Adrenal gland (tissue), 12 donors: ENCODE measurements around the gene SOCS3. TPM values are rescaled to one million over a fixed set of nuclear protein-coding genes. Genes with fewer than 3 reads are reported as not detected.

Experiments used
- DNase-seq, 7 donors: peaks; one replicate each; pipeline ENCODE4 v3.0.0-alpha.2; 2019 to 2020
- H3K27ac ChIP-seq, 5 donors: fragments of 200-600 bp; sonication (generic) in 4 of 5; 1 replicate in 3 of 5; 2 replicates in 2 of 5; pipeline versions ENCODE4 v1.5.1 to v1.8.0; 2016 to 2020; ENCODE audit warnings: mild to moderate bottlenecking in 1 of 5
- H3K27me3 ChIP-seq: fragments of 200-600 bp; 2 replicates; pipeline ENCODE4 v1.8.0; 2021
- H3K36me3 ChIP-seq, 2 donors: fragments of 200-600 bp; replicated peaks in 1 of 2; 1 replicate in 1 of 2; 2 replicates in 1 of 2; pipeline versions ENCODE4 v1.5.1 to v1.8.0; 2018 to 2022
- H3K4me1 ChIP-seq, 2 donors: fragments of 200-600 bp; replicated peaks in 1 of 2; 1 replicate in 1 of 2; 2 replicates in 1 of 2; pipeline versions ENCODE4 v1.5.1 to v1.8.0; 2018 to 2021
- H3K4me3 ChIP-seq, 4 donors: fragments of 200-600 bp; sonication (generic) in 3 of 4; one replicate each; pipeline ENCODE4 v1.5.1; 2016 to 2018
- H3K9me3 ChIP-seq, 3 donors: fragments of 200-600 bp; sonication (generic) in 1 of 3; replicated peaks in 1 of 3; 1 replicate in 2 of 3; 2 replicates in 1 of 3; pipeline versions ENCODE4 v1.5.1 to v1.8.0; 2016 to 2021
- CTCF ChIP-seq, 6 experiments: fragments of 450-650 bp in 4 of 6; fragments of 200-600 bp in 2 of 6; sonication (generic) in 1 of 6; IDR thresholded peaks; 1 replicate in 5 of 6; 2 replicates in 1 of 6; pipeline versions ENCODE4 v1.5.1 to v1.8.0; 2016 to 2021; ENCODE audit warnings: antibody characterized with exemption in 6 of 6, mild to moderate bottlenecking in 2 of 6, moderate library complexity in 1 of 6
- POLR2A ChIP-seq, 2 donors: fragments of 450-650 bp; IDR thresholded peaks; one replicate each; pipeline ENCODE4 v1.6.1; 2017; ENCODE audit warnings: antibody characterized with exemption in 2 of 2, mild to moderate bottlenecking in 2 of 2, moderate library complexity in 1 of 2
- WGBS, 4 donors: extraction: QIAGEN DNeasy Blood & Tissue Kit in 2 of 4; methylation state at CpG; one replicate each; pipeline versions ENCODE4 v1.1.5 to v1.1.7; 2013 to 2017; 5-methylcytosine and 5-hydroxymethylcytosine counted together
- intact Hi-C, 2 donors: fragments of 100-400 bp; cut with DNase I; formaldehyde crosslinking; loops; one replicate each; pipeline versions ENCODE4 v1.14.1 to v1.15.0; 2022 to 2023
- polyA plus RNA-seq, 3 donors: library from polyadenylated mRNA; stranded (reverse); fragments of 200-250 nt in 2 of 3; fragments of 350-450 nt in 1 of 3; fragmentation: Illumina TruSeq in 1 of 3; extraction: RNeasy Lipid Tissue Mini Kit (QIAGEN cat#74804) in 1 of 3; gene quantifications; one replicate each; pipeline ENCODE4 v1.2.3, GENCODE V29; 2013 to 2014
- total RNA-seq, 9 donors: library from RNA; depleted of rRNA in 4 of 9; stranded (reverse); fragments of >200 nt in 4 of 9; fragments of 120-200 nt in 1 of 9; fragmentation: NEBNext Ultra II Directional in 1 of 9; extraction: Animal tissue kit (Norgen Biotek cat#: 25700) in 1 of 9; gene quantifications; one replicate each; pipeline versions ENCODE4 v1.1.0 to v1.2.4, GENCODE V29; 2013 to 2023
- donor health status: healthy with polysubstance abuse.
- donor health status: Bipolar disorder and iron deficiency.
- donor health status: DM: yes; HTN: yes; CAD: no.
- donor health status: DM: no; HTN: no; CAD: no.
- donor health status: DM: no; HTN: no; CAD: no.
- donor health status: DM: yes; HTN: yes; CAD: no.

Gene SOCS3
- total and polyA plus RNA-seq, 12 donors, result 2.4 to 114 (median 39.8) TPM

DNA sequence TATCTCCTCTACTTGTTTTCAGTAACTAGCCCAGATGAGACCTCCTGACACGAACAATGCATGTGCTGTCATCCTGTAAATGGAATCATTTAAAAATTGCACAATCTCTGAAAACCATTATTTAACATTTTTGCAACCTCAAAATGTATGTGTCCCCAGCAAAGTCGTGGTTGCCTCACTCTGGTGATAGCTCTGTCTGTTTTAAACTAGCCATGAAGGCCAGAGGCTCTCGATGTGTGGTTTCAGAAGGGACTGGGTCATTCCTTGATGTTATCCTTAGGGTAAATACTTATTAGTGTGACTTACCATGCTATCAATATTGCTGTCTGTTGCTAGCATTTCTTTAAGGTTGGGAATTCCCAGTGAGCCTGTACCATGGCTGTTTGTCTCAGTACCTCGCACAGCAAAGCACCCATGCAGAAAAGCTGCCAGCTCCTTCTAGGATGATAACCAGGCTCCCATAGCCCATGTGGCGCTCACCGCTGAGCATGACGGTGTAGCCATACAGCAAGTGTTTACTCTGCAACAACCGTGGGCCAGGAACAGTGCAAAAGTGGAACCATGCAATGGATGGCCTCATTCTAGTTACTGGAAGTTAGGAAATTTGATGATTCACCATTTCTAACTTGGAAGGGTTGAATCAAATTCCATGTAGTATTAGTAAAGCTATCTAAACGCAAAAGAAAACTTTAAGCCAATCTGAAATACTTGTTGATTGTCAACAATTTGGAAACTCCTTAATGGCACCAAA, 15.7 kb upstream of the SOCS3 start:
- Histone ChIP-seq H3K27ac (peak overlapping the region in 2 of 5 donors; percentile 79 to 81), H3K36me3 (no peaks in the 10 kb centered on the region), H3K9me3 (no peaks in the 10 kb centered on the region), H3K4me1 (peaks cover 13 to 44% of the 10 kb centered on the region in 2 donors), H3K4me3 (no peak overlapping the region), H3K27me3 (no peaks in the 10 kb centered on the region)
- TF ChIP-seq CTCF (IDR thresholded peaks at IDR 0.05), result no peak
- no peak for TF ChIP-seq POLR2A (IDR thresholded peaks at IDR 0.05)
- DNase-seq, result peak in 4 of 7 donors; percentile 62 to 76 (median 71)
- intact Hi-C loops, result no loop called here
- WGBS, 4 donors, result 44 to 53% (median 52%) methylated on average over 9 of the region's 9 CpGs

DNA sequence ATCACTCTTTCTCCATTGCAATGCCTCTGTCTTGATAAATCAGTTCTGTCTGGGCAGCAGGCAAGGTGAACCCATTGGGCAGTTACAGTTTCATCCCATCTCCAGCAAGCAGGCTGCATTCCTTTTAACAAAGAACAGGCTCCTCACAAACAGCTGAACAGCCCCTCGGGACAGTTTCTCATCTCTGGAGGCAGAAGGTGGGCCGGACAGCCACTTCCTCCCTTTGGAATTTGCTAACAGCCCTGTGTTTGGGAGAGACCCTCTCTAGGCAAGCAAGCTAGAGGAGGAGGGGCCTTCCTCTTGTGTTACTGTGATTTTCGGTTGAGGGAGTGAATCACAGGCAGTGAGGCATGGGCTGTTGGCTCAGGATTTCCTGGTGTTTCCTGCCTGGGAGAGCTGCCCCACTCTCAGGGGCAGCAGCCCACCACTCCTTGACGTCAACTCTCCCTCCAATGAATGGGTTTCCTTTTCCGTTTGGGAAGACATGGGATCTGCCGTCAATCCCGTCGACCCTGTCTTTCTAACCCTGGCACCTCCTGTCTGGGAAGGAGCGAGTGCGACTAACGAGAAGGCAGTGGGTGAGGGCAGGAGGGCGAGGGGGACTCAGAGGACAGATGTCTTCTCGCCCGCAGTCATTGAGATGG, 14.9 kb upstream of the SOCS3 start:
- no peak for TF ChIP-seq POLR2A (IDR thresholded peaks at IDR 0.05)
- no peak for TF ChIP-seq CTCF (IDR thresholded peaks at IDR 0.05)
- no peaks in the 10 kb centered on the region for H3K9me3 ChIP-seq
- H3K4me1 ChIP-seq, result peaks cover 10 to 35% of the 10 kb centered on the region in 2 donors
- no peak overlapping the region for H3K4me3 ChIP-seq
- intact Hi-C loops, result no loop called here
- H3K27me3 ChIP-seq, result no peaks in the 10 kb centered on the region
- peak in 1 of 7 donors; percentile 31 for DNase-seq
- H3K27ac ChIP-seq, result peak overlapping the region in 2 of 5 donors; percentile 79 to 81
- H3K36me3 ChIP-seq, result no peaks in the 10 kb centered on the region
- WGBS, 4 donors, result 45 to 64% (median 59%) methylated on average over 8 to 14 of the region's 14 CpGs

DNA sequence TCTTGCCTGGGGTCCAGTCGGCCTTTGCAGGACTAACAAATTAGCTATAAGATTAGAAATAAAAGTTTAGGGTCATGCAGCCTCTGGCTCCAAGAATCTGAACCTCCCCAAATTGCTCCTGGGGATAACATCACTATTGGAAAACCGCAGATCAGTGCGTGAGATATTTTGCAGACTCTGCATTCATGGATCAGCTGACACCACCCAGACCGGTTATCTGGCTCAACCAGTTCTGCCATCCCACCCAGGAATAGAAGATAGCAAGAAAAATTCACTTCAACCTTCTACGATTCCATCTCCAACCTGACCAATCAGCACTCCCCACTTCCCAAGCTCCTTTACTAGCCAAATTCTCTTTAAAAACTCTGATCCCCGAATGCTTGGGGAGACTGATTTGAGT, 14.3 kb upstream of the SOCS3 start:
- TF ChIP-seq POLR2A (IDR thresholded peaks at IDR 0.05) (no peak), CTCF (IDR thresholded peaks at IDR 0.05) (no peak)
- H3K4me3 ChIP-seq, result no peak overlapping the region
- no peaks in the 10 kb centered on the region for H3K27me3 ChIP-seq
- WGBS, 4 donors, result 57 to 67% (median 62%) methylated on average over 6 of the region's 6 CpGs
- no peaks in the 10 kb centered on the region for H3K36me3 ChIP-seq
- H3K27ac ChIP-seq, result peak overlapping the region in 2 of 5 donors; percentile 79 to 81
- H3K9me3 ChIP-seq, result no peaks in the 10 kb centered on the region
- peaks cover 4 to 30% of the 10 kb centered on the region in 2 donors for H3K4me1 ChIP-seq
- no peak for DNase-seq
- intact Hi-C loops, result no loop called here

GRCh38 chr17:78372841-78373240, 13.0 kb upstream of the SOCS3 start:
- Histone ChIP-seq H3K27me3 (no peaks in the 10 kb centered on the region), H3K4me1 (peaks cover under 1 to 23% of the 10 kb centered on the region in 2 donors), H3K27ac (no peak overlapping the region), H3K9me3 (no peaks in the 10 kb centered on the region), H3K36me3 (no peaks in the 10 kb centered on the region), H3K4me3 (no peak overlapping the region)
- no peak for DNase-seq
- no peak for TF ChIP-seq POLR2A (IDR thresholded peaks at IDR 0.05)
- no peak for TF ChIP-seq CTCF (IDR thresholded peaks at IDR 0.05)
- 54 to 63% (median 58%) methylated on average over 3 to 5 of the region's 5 CpGs for WGBS, 4 donors
- intact Hi-C loops, result no loop called here
